Measurements from ENCODE around the gene LILRA1. TPM values are rescaled to one million over a fixed set of nuclear protein-coding genes. Genes with fewer than 3 reads are reported as not detected.
"Not testable (repeated sequence)": the region's sequence is repeated elsewhere in the genome, so short reads cannot be mapped to it uniquely, and the experiment has no call there.

LILRA1 gene
- total RNA-seq, 1 experiment from 2014 or later: not detected

DNA sequence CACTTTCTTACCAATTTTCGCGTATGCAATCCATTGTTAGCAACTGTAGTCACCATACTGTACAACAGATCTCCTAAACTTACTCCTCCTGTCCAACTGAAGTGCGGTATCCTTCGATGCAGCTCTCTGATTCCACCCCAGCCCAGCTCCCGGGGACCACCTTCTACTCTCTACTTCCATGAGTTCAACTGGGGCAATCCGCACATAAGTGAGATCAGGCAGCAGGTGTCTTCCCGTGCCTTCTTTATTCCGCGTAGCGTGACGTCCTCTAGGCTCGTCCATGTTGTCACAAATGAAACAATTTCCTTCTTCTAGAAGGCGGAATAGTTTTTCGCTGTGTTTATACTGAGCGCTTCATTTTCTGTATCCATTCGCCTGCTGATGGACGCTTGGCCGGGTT, 45.3 kb downstream of the LILRA1 start:
- TF ChIP-seq TCF7L2 (IDR thresholded peaks at IDR 0.05; ENCODE audit: borderline replicate concordance, extremely low read depth, insufficient read depth, insufficient read length) (no peak), POLR2AphosphoS5 (IDR thresholded peaks at IDR 0.05; ENCODE audit: low read depth, low read length) (no peak), EZH2phosphoT487 (IDR thresholded peaks at IDR 0.05; ENCODE audit: borderline replicate concordance) (no peak), YY1 (IDR thresholded peaks at IDR 0.05; ENCODE audit: extremely low read depth, insufficient replicate concordance, low read depth, low read length) (no peak), SIN3A (IDR thresholded peaks at IDR 0.05; ENCODE audit: low read depth) (no peak), POLR2A (IDR thresholded peaks at IDR 0.05; ENCODE audit: borderline replicate concordance, extremely low read depth, insufficient read depth, insufficient read length) (no peak), RAD21 (IDR thresholded peaks at IDR 0.05; ENCODE audit: low read depth) (no peak), ZFX (IDR thresholded peaks at IDR 0.05) (no peak), CBX3 (IDR thresholded peaks at IDR 0.05; ENCODE audit: low read depth) (no peak), JUND (IDR thresholded peaks at IDR 0.05) (no peak), EZH2 (IDR thresholded peaks at IDR 0.05) (no peak), SP1 (IDR thresholded peaks at IDR 0.05; ENCODE audit: low read depth) (no peak), ZNF274 (IDR thresholded peaks at IDR 0.05; ENCODE audit: low read depth, low read length) (no peak)
- TF ChIP-seq, protein P1, sequence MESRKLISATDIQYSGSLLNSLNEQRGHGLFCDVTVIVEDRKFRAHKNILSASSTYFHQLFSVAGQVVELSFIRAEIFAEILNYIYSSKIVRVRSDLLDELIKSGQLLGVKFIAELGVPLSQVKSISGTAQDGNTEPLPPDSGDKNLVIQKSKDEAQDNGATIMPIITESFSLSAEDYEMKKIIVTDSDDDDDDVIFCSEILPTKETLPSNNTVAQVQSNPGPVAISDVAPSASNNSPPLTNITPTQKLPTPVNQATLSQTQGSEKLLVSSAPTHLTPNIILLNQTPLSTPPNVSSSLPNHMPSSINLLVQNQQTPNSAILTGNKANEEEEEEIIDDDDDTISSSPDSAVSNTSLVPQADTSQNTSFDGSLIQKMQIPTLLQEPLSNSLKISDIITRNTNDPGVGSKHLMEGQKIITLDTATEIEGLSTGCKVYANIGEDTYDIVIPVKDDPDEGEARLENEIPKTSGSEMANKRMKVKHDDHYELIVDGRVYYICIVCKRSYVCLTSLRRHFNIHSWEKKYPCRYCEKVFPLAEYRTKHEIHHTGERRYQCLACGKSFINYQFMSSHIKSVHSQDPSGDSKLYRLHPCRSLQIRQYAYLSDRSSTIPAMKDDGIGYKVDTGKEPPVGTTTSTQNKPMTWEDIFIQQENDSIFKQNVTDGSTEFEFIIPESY (IDR thresholded peaks at IDR 0.05; ENCODE audit: extremely low read depth, insufficient replicate concordance, low read length): no peak
- TF ChIP-seq, protein P2, sequence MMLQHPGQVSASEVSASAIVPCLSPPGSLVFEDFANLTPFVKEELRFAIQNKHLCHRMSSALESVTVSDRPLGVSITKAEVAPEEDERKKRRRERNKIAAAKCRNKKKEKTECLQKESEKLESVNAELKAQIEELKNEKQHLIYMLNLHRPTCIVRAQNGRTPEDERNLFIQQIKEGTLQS (IDR thresholded peaks at IDR 0.05): no peak
- H3K9ac ChIP-seq (ENCODE audit: low read length): no peak overlapping the region
- peaks cover 30% of the 10 kb centered on the region for H3K27me3 ChIP-seq (ENCODE audit: insufficient read depth, low read length)
- ChIA-PET RAD21 (ENCODE audit: low non-redundant PET in 1 of 2, low total read pairs in 2 of 2, uncharacterized antibody in 2 of 2, unreplicated experiment in 2 of 2) (no interaction called here), CTCF (interaction anchor here (1.8 kb wide), 1 partner anchor 16 kb away, joined by 5 read pairs; no protein-coding TSS in a partner anchor), POLR2A (no interaction called here)
- H3K4me1 ChIP-seq (ENCODE audit: control insufficient read depth in 1 of 2, insufficient read depth in 2 of 2, low read length in 2 of 2): no peaks in the 10 kb centered on the region
- ATAC-seq (no peak), DNase-seq (ENCODE audit: low read depth, low spot score) (no peak)
- BruUV-seq (replicated peaks): no TSS peak
- no peaks in the 10 kb centered on the region for H3K9me2 ChIP-seq (ENCODE audit: insufficient read depth)
- no peaks in the 10 kb centered on the region for H4K20me1 ChIP-seq (ENCODE audit: insufficient read depth)
- H3K4me3 ChIP-seq (replicated peaks in 1 of 2; ENCODE audit: low read depth in 1 of 2, low read length in 2 of 2): no peak overlapping the region
- H2AFZ ChIP-seq (ENCODE audit: low read depth, low read length, poor library complexity, severe bottlenecking): no peak overlapping the region
- H3K27ac ChIP-seq (ENCODE audit: low read depth, low read length): no peak overlapping the region
- intact Hi-C loops (cut with micrococcal nuclease): no loop called here
- no peaks in the 10 kb centered on the region for H3K36me3 ChIP-seq (ENCODE audit: control insufficient read depth in 1 of 2, insufficient read depth in 2 of 2, low read length in 2 of 2)
- no peak overlapping the region for H3K4me2 ChIP-seq (ENCODE audit: low read length)
- no peaks in the 10 kb centered on the region for H3K9me3 ChIP-seq (ENCODE audit: control insufficient read depth in 1 of 2, insufficient read depth in 1 of 2, low read depth in 1 of 2, low read length in 2 of 2)
- H3K79me2 ChIP-seq (ENCODE audit: insufficient read depth, low read length): no peaks in the 10 kb centered on the region

DNA sequence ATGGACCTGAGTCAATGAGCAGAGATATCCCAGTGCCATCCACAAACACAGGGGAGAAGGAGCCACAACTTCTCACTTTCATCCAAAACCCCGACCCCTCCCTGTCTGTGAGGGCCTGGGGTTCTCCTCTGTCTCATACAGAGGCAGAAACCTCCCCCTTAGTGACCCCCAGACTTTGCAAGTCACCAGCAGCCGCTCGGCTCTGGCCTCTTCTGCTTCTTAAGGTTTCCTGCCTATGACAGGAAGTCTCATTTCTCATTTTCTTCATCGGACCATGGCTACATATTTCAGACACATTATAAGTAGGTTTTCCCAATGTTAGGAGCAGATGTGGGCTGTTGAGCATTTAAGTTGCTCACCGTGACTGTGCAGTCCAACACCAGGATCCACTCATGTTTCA, 49.5 kb downstream of the LILRA1 start:
- H3K4me3 ChIP-seq (replicated peaks in 1 of 2; ENCODE audit: low read depth in 1 of 2, low read length in 2 of 2); H3K4me2 ChIP-seq (ENCODE audit: low read length); H3K79me2 ChIP-seq (ENCODE audit: insufficient read depth, low read length); H3K27ac ChIP-seq (ENCODE audit: low read depth, low read length); H3K36me3 ChIP-seq (ENCODE audit: control insufficient read depth in 1 of 2, insufficient read depth in 2 of 2, low read length in 2 of 2); DNase-seq (ENCODE audit: low read depth, low spot score); ATAC-seq; CTCF ChIA-PET; H2AFZ ChIP-seq (ENCODE audit: low read depth, low read length, poor library complexity, severe bottlenecking); H3K9me3 ChIP-seq (ENCODE audit: control insufficient read depth in 1 of 2, insufficient read depth in 1 of 2, low read depth in 1 of 2, low read length in 2 of 2); H3K9me2 ChIP-seq (ENCODE audit: insufficient read depth); POLR2A ChIA-PET; BruUV-seq (replicated peaks); H3K4me1 ChIP-seq (ENCODE audit: control insufficient read depth in 1 of 2, insufficient read depth in 2 of 2, low read length in 2 of 2); H4K20me1 ChIP-seq (ENCODE audit: insufficient read depth); H3K9ac ChIP-seq (ENCODE audit: low read length); RAD21 ChIA-PET (ENCODE audit: low non-redundant PET in 1 of 2, low total read pairs in 2 of 2, uncharacterized antibody in 2 of 2, unreplicated experiment in 2 of 2); intact Hi-C loops (cut with micrococcal nuclease): not testable (repeated sequence)
- peaks cover 30% of the 10 kb centered on the region for H3K27me3 ChIP-seq (ENCODE audit: insufficient read depth, low read length)

DNA sequence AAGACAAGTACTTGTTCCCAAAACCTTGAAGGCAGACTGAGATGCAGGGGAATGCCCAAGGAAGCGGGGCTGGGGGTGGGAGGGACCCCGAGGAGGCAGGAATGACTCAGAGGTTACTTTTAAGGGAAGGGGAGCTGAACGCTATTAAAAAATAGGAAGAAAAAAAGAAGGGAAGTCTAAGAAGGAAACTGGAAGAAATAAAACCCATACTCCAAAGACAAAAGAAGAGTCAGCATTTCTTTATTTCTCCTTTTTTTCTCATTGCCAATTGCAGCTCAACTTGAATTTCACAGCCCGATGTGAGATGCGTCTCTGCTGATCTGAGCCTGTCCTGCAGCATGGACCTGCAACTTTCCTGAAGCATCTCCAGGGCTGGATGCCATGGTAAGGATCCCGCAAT, 50.2 kb downstream of the LILRA1 start:
- H2AFZ ChIP-seq (ENCODE audit: low read depth, low read length, poor library complexity, severe bottlenecking); H3K9me2 ChIP-seq (ENCODE audit: insufficient read depth); H3K27ac ChIP-seq (ENCODE audit: low read depth, low read length); BruUV-seq (replicated peaks); H3K79me2 ChIP-seq (ENCODE audit: insufficient read depth, low read length); RAD21 ChIA-PET (ENCODE audit: low non-redundant PET in 1 of 2, low total read pairs in 2 of 2, uncharacterized antibody in 2 of 2, unreplicated experiment in 2 of 2); H3K9me3 ChIP-seq (ENCODE audit: control insufficient read depth in 1 of 2, insufficient read depth in 1 of 2, low read depth in 1 of 2, low read length in 2 of 2); H3K9ac ChIP-seq (ENCODE audit: low read length); intact Hi-C loops (cut with micrococcal nuclease); ATAC-seq; H3K4me2 ChIP-seq (ENCODE audit: low read length); DNase-seq (ENCODE audit: low read depth, low spot score); H3K4me3 ChIP-seq (replicated peaks in 1 of 2; ENCODE audit: low read depth in 1 of 2, low read length in 2 of 2); H3K36me3 ChIP-seq (ENCODE audit: control insufficient read depth in 1 of 2, insufficient read depth in 2 of 2, low read length in 2 of 2); H4K20me1 ChIP-seq (ENCODE audit: insufficient read depth); H3K4me1 ChIP-seq (ENCODE audit: control insufficient read depth in 1 of 2, insufficient read depth in 2 of 2, low read length in 2 of 2); POLR2A ChIA-PET; CTCF ChIA-PET: not testable (repeated sequence)
- H3K27me3 ChIP-seq (ENCODE audit: insufficient read depth, low read length): peaks cover 32% of the 10 kb centered on the region
